Measurements from ENCODE around the gene TGFBR1.

- TF ChIP-seq CTCF (IDR thresholded peaks at IDR 0.05) (no peak), EZH2 (IDR thresholded peaks at IDR 0.05) (no peak), EZH2phosphoT487 (IDR thresholded peaks at IDR 0.05) (no peak)
Measured at GRCh38 chr9:99133145-99133544, 28.2 kb downstream of the TGFBR1 start.
